Measurements from ENCODE around the gene ICA1.

ICA1 gene

DNA sequence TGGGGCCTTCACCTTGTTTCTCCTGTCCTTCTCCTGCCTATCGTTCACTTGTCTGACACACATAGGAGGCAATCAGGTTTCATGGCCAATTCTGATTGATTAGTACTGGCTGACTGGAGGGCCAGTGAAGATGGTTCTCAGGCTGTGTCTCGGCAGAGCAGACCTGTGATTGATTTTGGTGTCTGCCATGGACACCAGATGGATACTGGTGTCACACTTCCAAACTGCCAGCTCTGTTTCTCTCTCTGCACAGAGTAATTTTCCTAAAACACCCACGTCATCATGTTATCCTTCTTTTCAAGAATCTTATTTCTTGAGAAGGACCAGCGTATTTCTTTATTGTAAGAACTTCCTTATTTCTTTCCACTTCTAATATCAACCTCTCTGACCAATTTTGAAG lies 117.1 kb downstream of the ICA1 start:
- TF ChIP-seq, protein P1, sequence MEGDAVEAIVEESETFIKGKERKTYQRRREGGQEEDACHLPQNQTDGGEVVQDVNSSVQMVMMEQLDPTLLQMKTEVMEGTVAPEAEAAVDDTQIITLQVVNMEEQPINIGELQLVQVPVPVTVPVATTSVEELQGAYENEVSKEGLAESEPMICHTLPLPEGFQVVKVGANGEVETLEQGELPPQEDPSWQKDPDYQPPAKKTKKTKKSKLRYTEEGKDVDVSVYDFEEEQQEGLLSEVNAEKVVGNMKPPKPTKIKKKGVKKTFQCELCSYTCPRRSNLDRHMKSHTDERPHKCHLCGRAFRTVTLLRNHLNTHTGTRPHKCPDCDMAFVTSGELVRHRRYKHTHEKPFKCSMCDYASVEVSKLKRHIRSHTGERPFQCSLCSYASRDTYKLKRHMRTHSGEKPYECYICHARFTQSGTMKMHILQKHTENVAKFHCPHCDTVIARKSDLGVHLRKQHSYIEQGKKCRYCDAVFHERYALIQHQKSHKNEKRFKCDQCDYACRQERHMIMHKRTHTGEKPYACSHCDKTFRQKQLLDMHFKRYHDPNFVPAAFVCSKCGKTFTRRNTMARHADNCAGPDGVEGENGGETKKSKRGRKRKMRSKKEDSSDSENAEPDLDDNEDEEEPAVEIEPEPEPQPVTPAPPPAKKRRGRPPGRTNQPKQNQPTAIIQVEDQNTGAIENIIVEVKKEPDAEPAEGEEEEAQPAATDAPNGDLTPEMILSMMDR (conservative IDR thresholded peaks at IDR 0.05; ENCODE audit: low read length): no peak
- no peak for DNase-seq (ENCODE audit: low read depth)
- no peak overlapping the region for H3K4me3 ChIP-seq (ENCODE audit: low read length)

GRCh38 chr7:8143151-8143874 lies 118.7 kb downstream of the ICA1 start:
- no peak overlapping the region for H3K4me3 ChIP-seq (ENCODE audit: low read length)
- DNase-seq (ENCODE audit: low read depth): no peak
- TF ChIP-seq, protein P1 (conservative IDR thresholded peaks at IDR 0.05; ENCODE audit: low read length): no peak

DNA sequence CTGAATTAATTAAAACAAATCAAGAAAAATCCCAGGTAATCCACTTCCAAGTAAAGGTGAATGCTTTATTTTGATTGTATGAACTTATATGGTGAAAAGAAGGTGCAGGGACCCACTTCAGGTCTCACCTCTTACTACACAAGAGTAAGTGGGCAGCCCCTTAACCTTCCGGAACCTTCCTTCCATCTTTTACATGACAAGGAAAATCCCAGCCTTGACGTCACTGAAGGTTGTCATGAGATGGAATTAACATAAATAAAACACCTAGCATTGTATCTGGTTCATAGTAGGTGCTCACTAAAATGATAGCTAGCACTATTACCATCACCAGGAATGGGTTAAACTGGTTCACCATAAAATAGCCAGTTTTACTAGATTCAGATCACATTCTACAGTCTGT lies 119.5 kb downstream of the ICA1 start:
- TF ChIP-seq, protein P1 (conservative IDR thresholded peaks at IDR 0.05; ENCODE audit: low read length): no peak
- no peak overlapping the region for H3K4me3 ChIP-seq (ENCODE audit: low read length)
- no peak for DNase-seq (ENCODE audit: low read depth)

DNA sequence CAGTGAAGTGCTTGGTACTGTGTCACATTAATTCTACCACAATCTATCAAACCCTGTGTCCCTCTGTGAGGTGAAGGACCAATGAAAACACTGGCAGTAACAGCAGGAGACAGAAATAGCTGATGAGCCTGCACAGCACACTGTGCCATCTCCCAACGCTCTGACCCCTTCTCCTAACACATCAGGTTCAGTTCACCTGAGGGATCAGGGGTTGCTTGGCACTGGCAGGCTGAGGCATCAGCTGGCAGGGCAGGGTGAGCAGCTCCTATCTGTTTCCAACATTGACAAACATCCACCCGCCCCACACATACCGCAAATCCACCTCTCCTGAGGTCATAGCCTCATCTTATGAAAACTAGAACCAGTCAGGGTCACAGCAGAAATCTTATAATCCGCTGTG lies 120.9 kb downstream of the ICA1 start:
- TF ChIP-seq, protein P1 (conservative IDR thresholded peaks at IDR 0.05; ENCODE audit: low read length): no peak
- no peak overlapping the region for H3K4me3 ChIP-seq (ENCODE audit: low read length)
- no peak for DNase-seq (ENCODE audit: low read depth)

GRCh38 chr7:8136051-8136730 lies 125.8 kb downstream of the ICA1 start:
- TF ChIP-seq, protein P1 (conservative IDR thresholded peaks at IDR 0.05; ENCODE audit: low read length): no peak
- H3K4me3 ChIP-seq (ENCODE audit: low read length): no peak overlapping the region

DNA sequence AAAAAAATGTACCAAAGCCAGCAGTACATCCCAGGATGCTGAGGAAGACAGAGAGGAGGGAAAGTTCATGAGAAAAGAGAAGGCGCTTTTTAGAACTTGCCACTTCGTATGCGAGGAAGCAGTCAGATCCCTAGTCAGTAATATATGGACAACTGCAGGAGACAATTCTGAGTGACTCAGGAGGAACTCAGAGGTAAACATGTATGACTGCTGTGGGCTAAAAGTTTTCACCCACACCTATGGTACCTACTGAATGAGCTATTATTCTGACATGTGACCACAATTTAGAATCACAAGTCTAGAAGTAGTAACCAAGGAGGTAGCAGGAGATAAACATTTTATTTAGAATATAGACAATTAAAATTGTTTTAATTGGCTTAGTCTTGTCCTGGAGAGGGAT lies 126.5 kb downstream of the ICA1 start:
- DNase-seq (ENCODE audit: low read depth): no peak
- TF ChIP-seq, protein P1 (conservative IDR thresholded peaks at IDR 0.05; ENCODE audit: low read length): no peak
- no peak overlapping the region for H3K4me3 ChIP-seq (ENCODE audit: low read length)

More at GRCh38 chr7:8136051-8136730, 125.8 kb downstream of the ICA1 start:
- no peak for DNase-seq (ENCODE audit: low read depth)
